Activated CD8-positive, alpha-beta memory T cell treated with anti-CD3 and anti-CD28 coated beads for 48 hours (primary cell): Measurements from ENCODE around the gene PLXNB1.
"Not testable (repeated sequence)": the region's sequence is repeated elsewhere in the genome, so short reads cannot be mapped to it uniquely, and the experiment has no call there.

Source experiments
- DNase-seq, 3 experiments: peaks; one replicate each; pipeline ENCODE4 v3.0.0-alpha.2; 2020; ENCODE audit warnings: low read depth in 2 of 3, low spot score in 2 of 3

The PLXNB1 gene

GRCh38 chr3:48406443-48407431 is 23.1 kb downstream of the PLXNB1 start:
- no peak for DNase-seq

- no peak for DNase-seq
Observed at GRCh38 chr3:48405971-48406370, 23.9 kb downstream of the PLXNB1 start.

GRCh38 chr3:48405343-48405881 is 24.5 kb downstream of the PLXNB1 start:
- no peak for DNase-seq

- no peak for DNase-seq
Observed at GRCh38 chr3:48404440-48405342, 25.2 kb downstream of the PLXNB1 start.

- DNase-seq = no peak
Observed at GRCh38 chr3:48403533-48404439, 26.1 kb downstream of the PLXNB1 start.

- no peak for DNase-seq
Observed at GRCh38 chr3:48402907-48403306, 27.0 kb downstream of the PLXNB1 start.

GRCh38 chr3:48402281-48402732 is 27.6 kb downstream of the PLXNB1 start:
- no peak for DNase-seq

GRCh38 chr3:48401434-48401901 is 28.4 kb downstream of the PLXNB1 start:
- not testable (repeated sequence) for DNase-seq

GRCh38 chr3:48400824-48401433 is 29.0 kb downstream of the PLXNB1 start:
- peak in 2 of 3 experiments; percentile 10 to 20 for DNase-seq

- DNase-seq = no peak
Observed at GRCh38 chr3:48399387-48400172, 30.3 kb downstream of the PLXNB1 start.

GRCh38 chr3:48398701-48399386 is 31.0 kb downstream of the PLXNB1 start:
- no peak for DNase-seq

- DNase-seq = no peak
Observed at GRCh38 chr3:48397767-48398681, 31.9 kb downstream of the PLXNB1 start.

- no peak for DNase-seq
Observed at GRCh38 chr3:48395714-48396113, 34.2 kb downstream of the PLXNB1 start.

GRCh38 chr3:48394391-48394790 is 35.5 kb downstream of the PLXNB1 start:
- no peak for DNase-seq

- no peak for DNase-seq
Observed at GRCh38 chr3:48388966-48389365, 40.9 kb downstream of the PLXNB1 start.

- no peak for DNase-seq
Observed at GRCh38 chr3:48387634-48388033, 42.3 kb downstream of the PLXNB1 start.

GRCh38 chr3:48372862-48373435 is 56.9 kb downstream of the PLXNB1 start:
- no peak for DNase-seq
